GM18951 (cell line): ENCODE measurements around the gene IGLON5.

Experiments used
- POLR2A ChIP-seq: IDR thresholded peaks from 4 replicates; pipeline ENCODE4 v1.6.1; 2011; ENCODE audit warnings: mild to moderate bottlenecking; ENCODE audit not compliant: insufficient read length, insufficient read depth; ENCODE audit errors: extremely low read depth
- in situ Hi-C: fragments of 300-500 bp; cut with MboI; formaldehyde crosslinking; loops from one replicate; pipeline ENCODE4 v1.12.0; 2022; ENCODE audit warnings: low sequenced_read_pairs, mixed read lengths, inconsistent platforms; ENCODE audit not compliant: unreplicated experiment

The IGLON5 gene

GRCh38 chr19:51311351-51312257 is at the start of gene IGLON5:
Gene IGLON5 (plus strand): TSS chr19:51311644. CDS start chr19:51311848, 204 bp downstream.
- TF ChIP-seq POLR2A: no peak
- in situ Hi-C loops: no loop called here

- in situ Hi-C loops: no loop called here
- no peak for TF ChIP-seq POLR2A
These were observed 47.6 kb upstream of the IGLON5 start for GRCh38 chr19:51263808-51264207.

GRCh38 chr19:51271067-51271466 is 40.4 kb upstream of the IGLON5 start:
- in situ Hi-C loops: no loop called here
- TF ChIP-seq POLR2A: no peak

GRCh38 chr19:51272183-51272810 is 39.1 kb upstream of the IGLON5 start:
- TF ChIP-seq POLR2A: no peak
- in situ Hi-C loops: no loop called here

- in situ Hi-C loops: no loop called here
- no peak for TF ChIP-seq POLR2A
These were observed 37.2 kb upstream of the IGLON5 start for GRCh38 chr19:51274049-51274770.

- TF ChIP-seq POLR2A: no peak
- in situ Hi-C loops: no loop called here
These were observed 34.3 kb upstream of the IGLON5 start for GRCh38 chr19:51277112-51277511.

- in situ Hi-C loops: no loop called here
These were observed 29.1 kb upstream of the IGLON5 start for GRCh38 chr19:51282335-51282734.

GRCh38 chr19:51285682-51286081 is 25.8 kb upstream of the IGLON5 start:
- no peak for TF ChIP-seq POLR2A
- in situ Hi-C loops: no loop called here

More at GRCh38 chr19:51282335-51282734, 29.1 kb upstream of the IGLON5 start:
- TF ChIP-seq POLR2A: no peak

GRCh38 chr19:51289635-51290034 is 21.8 kb upstream of the IGLON5 start:
- no peak for TF ChIP-seq POLR2A
- in situ Hi-C loops: no loop called here

- in situ Hi-C loops: no loop called here
- TF ChIP-seq POLR2A: no peak
These were observed 18.5 kb upstream of the IGLON5 start for GRCh38 chr19:51292971-51293370.

GRCh38 chr19:51293571-51294210 is 17.8 kb upstream of the IGLON5 start:
- no peak for TF ChIP-seq POLR2A
- in situ Hi-C loops: no loop called here

- no peak for TF ChIP-seq POLR2A
- in situ Hi-C loops: no loop called here
These were observed 17.1 kb upstream of the IGLON5 start for GRCh38 chr19:51294211-51294976.
